Stimulated activated CD8-positive, alpha-beta memory T cell treated with anti-CD3 and anti-CD28 coated beads, Interleukin-15, amount 100 ng/mL, for 4 hours (primary cell): ENCODE measurements around the gene MAF.

Experiments used
- DNase-seq, 2 donors: peaks; one replicate each; pipeline ENCODE4 v3.0.0-alpha.2; 2020; ENCODE audit warnings: low read depth in 2 of 2

The MAF gene

DNA sequence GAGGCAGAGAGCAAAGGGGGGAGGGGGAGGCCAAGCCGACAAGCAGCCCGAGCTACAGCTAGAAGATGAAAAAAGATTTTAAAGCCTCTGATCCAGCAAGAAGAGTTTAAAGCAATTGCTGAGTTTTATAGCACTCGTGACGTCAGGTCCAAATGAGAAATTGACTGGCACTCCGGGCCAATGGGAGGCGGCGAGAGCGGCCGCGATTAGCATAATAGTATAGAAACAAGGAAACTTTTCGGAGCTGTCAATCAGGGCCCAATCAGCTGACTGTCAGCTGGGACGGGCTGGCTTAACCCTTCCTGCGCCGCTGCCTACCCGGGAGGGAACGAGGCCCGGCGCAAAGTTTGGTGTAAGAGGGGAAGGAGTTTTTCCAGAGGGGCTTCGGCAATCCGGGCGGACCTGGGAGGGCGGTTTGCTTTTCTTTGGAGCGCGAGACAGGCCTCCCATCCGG lies at the start of gene MAF:
Gene MAF (minus strand): TSS at position 100 of the 454 bp plus-strand sequence. CDS start 835 bp downstream, outside the sequence.
- DNase-seq: peak; percentile 62 to 76

DNA sequence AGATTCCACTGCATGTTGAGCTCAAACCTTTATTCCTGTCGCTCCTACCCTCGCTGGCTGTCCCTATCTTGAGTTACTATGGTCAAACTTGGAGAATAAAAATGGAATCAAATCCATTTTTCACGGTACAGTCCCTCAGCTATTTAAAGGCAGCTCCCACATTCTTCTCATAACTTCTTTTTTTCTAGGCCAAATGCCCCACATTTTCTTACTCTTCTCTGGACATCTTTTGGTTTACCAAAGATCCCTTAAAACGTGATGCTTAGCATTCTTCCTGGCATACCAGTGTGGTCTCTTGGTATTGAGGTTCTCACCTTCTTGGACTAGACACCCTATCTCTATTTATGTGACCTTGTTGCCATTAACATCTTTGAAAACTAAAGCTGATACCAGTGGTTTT lies 48.3 kb upstream of the MAF start:
- no peak for DNase-seq

DNA sequence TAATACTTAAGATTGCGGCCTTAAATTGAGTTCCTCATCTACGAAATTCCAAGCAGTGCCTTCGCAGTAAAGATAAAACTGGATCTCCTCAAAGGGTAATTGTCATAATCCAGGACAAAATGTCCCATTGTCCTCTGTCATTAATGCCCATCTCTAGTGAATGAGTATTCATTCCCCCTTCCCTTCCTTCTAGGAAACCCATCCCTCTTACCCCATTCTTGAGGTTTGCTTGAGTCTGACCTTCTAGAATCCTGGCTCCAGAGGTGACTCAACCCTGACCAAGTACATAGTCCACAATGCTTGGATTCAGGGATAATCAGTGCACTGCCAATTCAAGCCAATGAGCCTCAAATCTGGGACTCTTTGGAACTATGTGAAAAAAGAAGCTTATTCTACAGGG lies 47.0 kb upstream of the MAF start:
- no peak for DNase-seq

DNA sequence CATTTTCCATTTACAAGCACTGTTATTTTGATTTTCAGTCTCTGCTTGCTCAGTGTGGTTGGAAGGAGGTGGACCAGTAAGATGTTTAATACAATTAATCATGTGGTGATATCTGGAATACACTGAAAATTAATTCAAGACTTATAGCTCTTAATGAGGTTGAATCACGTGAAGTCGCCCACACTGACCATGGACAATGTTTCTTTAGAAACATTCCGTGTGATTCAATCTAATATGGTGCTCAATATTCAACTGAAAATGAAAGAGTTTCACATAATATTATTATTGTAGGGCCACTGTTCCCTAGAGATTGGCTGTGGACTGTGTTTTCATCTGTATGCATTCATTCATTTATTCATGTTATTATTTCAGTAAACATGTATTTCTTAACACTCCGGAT lies 45.2 kb upstream of the MAF start:
- DNase-seq: no peak

DNA sequence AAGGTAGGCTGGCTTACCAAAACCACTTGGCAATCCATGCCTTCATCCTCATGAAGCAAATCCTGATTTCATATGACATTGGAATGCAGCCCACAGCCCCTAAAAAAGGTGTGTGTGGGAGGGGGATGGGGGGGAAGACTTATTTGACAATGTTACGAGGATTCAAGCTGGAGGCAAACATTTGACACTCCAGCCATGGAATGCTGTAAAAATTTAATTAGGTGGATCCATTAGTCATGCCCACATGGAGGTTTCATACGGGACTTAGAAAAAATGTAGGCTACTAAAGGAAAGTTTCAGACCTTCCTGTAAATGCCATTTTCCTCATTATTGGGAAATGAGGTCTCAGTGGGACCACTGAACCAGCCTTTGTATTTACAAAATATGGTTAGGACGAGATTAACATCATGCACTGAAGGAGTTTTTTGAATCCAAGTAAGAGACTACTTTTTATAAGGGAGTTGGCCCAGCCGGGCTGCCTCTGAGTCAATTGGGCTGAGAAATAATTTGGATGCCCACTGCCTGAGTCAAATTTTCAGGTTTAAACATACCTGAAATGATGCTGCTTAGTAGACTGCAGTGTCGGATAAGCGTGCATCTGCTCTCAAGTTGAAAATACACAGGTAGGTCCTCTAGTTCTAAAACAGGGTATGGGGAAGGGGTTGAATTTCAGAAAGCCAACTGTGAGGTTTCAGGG lies 44.6 kb upstream of the MAF start:
- DNase-seq: no peak

DNA sequence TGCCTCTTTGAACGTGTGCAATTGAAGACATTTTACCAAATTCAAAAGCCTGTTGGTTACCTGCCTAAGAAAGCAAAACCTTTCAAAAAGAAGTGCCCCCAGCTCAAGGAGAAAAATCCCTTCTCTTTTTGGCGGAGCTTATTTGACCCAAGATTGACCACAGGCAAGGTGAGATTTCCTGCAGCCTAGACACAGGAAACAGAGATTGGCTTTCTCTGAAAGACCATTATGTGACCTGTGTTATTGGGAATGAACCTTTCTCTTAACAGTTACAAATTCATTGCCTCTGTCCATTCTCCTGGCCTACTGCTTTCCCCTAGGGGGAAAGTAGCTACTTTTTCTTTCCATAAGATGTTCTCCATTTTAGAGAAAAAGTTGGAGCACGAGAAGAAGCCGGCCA lies 42.1 kb upstream of the MAF start:
- no peak for DNase-seq

DNA sequence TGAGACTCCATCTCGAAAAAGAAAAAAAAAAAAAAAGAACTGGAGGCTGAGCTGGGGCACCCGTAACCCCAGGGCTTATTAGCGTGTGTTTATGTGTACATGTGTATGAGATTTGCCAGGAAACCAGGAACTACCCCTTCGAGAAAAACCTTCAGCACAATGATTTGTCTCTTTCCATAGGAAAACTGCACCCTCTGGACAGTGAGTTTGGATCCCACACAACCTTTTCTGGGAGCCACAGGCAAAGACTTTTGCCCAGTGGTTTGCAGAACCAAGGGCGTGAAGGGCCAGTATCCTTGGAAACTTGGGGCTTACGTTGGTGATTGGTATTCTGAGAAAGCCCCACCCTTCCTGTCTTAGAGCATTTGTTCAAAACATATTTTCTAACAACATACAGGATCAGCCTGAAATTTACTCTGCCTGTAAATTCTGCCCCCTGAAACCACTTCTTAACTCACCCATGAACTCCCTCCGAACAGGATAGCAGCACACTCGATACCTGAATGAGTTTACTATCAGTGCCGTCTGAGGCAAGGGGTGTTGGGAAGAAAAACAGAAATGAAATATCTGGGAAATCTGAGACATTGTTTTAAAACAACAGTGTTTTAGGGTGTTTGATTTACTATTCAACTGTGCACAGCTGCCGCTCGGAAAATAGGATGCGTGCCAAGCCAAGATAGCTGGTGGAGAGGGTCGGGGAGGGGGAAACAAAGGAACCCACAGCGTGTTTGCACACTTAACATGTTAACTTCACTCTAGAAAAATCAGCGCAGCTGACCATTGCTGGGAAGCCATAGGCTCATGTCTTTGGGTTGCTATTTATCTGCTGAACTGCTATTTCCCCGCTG lies 40.2 kb upstream of the MAF start:
- DNase-seq: no peak

DNA sequence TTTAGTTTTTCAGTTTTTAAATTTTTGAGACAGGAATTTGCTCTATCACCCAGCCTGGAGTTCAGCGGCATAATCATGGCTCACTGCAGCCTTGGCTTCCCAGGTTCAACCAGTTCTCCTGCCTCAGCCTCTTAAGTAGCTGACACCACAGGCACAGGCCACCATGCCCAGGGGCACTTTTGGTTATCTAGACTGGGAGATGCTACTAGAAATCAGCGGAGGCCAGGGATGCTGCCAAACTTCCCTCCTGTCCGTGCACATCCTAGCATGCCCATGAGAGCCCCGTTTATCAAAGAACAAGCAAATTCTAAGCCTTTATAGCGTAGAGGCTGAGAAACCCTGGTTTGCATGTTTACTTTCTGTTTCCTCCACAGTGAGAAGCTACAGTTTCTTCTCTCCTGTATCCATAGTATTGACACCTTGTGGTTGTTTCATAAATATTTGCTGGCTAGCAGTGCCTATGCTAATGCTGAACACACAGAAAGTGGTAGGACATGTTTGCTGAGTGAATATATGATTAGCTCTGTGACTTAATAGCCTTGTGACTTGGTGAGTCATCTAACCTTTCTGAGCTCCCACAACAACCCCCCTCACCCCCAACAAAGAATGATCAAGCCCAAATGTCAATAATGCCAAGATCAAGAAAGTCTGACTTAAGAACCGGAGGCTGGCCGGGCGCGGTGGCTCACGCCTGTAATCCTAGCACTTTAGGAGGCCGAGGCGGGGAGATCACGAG lies 39.2 kb upstream of the MAF start:
- no peak for DNase-seq

DNA sequence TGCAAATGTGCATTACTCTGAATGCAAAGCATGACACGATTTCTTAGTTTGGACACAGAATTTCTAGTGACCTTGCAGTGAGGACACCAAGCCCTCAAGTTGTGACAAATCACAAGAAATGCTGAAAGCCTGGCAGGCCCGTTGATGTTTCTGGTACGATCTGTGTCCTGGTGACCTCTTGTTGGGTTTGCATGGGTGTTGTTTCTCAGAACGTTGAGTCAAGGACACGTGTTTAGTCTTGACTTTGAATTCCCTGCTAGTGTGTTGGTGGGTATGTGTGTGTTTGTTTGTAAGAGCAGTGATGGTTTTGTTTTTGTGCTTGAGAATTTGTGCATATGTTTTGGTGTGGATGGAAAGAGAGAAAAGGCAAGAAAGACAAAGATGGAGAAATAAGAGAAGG lies 37.8 kb upstream of the MAF start:
- no peak for DNase-seq

DNA sequence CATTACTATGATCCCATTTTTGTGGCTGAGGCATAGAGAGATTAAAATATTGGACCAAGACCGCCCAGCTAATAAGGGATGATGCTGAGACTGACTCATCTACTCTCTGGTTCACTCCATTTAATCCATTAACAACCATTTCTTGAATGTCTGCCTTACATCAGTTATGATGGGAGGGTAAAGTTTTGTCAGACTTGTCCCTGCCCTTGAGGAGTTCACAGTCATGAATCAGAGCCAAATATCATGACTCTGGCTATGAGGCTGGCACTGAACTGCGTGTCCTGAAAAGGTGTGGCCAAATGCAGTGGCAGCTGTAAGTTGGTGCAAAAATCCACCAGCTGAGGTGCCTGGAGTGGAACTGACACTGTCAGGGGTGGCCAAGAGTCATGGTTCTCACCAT lies 35.0 kb upstream of the MAF start:
- DNase-seq: no peak

DNA sequence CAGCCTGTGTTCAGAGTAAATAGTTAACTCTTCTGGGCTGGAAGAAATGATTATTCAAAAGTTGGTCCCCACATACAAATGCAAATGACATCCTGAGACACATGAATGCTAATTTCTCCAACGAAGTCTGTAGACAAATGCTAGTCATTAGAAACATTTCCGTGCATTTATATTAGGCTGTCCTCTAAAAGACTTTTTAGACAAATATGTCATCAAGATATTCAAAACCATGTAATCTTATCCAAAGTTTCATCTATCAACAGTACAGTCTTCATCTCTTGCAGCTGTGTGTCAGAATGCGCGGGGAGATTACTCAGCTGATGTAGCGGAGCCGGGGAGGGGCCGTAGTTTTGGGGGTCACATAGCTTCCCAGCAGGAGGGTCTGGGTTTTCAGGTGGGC lies 33.8 kb upstream of the MAF start:
- no peak for DNase-seq

DNA sequence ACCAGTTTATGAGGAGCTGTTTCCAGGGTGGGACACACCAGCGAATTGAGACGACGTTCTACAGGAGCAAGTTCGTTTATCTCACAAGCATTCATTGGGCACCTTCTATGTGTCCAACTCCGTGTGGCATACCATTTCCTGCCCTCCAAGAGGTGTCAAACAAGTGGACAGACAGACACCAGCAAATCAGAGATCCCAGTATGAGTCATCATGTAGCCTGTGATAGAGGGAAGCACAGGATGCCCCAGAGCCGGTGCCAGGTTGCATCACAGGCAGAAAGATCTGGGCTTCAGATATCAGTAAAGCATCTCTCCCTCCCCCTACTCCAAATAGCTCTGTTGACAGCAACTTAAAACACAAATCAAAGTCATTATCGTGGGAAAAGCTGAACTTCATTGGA lies 31.8 kb upstream of the MAF start:
- no peak for DNase-seq

DNA sequence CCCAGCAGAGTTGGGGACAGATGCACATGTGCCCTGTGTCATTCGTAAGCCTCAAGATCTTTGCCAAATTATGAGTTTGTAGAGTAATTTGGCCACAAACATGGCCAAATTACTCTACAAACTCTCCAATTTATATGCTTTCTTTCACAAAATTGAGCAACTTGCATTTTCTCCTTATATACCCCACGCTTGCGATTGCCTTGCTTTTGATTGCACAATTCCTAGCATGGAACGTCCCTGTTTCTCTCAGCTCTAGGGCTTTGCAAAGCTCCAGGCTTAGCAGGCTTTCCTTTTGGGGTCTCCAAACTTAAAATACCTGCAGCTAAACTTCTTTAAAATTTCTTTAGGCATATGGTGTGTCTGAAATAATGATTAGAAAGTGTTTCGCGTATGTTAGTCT lies 28.5 kb upstream of the MAF start:
- DNase-seq: no peak

DNA sequence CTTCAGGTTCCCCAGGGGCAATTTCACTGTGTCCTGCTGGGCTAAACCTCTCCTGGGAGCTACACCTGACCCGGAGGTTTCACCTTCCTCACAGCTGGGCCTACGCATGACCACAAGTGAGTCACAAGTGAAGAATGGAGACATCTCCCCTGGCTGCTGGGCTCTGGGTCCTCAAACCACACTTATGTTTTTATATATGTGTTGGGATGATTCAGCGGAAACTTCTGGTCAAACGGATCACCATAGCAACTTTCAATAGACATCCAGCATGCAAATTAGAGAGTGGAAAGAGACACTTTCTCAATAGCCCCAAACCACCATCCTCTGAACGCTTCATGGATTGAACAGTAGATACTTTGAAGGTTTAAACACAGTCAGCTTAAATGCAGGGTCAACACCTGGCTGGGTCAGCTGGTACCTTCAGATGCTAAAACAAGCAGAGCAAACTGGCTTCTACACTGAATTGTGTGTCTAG lies 28.0 kb upstream of the MAF start:
- DNase-seq: peak; percentile 5 to 38

DNA sequence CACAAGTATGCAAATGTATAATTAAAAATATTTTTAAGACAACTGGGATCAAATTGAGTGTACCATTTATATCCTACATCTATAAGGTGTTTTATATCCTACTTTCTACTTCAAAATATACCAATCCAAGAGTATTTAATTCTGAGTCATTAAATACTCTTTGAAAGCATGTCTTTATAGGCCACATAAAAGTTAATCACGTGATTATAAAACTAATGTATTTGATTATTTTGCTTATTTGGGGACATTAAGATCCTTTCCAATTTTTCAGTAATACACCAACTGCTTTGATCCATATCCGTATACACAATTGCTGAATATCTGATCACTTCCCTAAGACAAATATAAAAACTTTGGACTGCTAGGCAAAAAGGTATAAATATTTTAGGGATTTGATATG lies 26.6 kb upstream of the MAF start:
- DNase-seq: no peak

DNA sequence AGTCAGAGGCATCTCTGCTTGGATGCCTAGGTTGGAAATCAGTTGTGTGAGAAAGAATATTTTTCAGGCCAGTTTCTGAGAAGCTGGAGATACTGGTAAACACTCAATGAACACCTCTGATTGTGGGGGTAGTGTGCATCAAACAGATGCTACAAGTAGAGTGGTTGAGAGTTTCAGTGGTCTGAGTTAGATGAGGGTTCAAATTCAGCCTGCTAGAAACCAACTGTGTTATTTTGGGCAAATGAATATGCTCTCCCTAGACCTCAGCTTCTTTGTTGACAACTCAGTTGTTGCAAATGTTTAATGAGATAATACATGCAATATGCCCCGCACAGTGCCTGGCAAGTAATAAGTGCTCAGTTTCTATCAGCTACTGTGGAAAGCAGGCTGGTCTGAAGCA lies 25.2 kb upstream of the MAF start:
- no peak for DNase-seq

DNA sequence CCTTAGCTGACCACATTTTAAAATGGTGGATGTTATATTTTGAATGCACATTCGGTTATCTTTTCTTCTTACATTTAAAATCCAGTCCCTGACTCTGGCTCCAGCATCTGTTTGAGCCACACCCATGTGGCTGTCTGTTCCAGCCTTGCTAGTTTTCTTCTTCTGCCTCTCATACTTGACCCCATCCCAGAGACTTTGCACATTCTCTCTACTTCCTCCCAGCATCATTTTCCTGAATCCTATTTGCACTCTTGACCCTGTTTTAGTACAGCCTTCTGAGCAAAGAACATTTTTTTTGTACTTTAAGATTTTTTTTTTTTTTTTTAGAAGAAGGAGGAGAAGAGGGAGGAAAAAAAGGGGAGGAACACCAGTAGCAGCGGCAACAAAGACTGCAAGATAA lies 23.3 kb upstream of the MAF start:
- no peak for DNase-seq

DNA sequence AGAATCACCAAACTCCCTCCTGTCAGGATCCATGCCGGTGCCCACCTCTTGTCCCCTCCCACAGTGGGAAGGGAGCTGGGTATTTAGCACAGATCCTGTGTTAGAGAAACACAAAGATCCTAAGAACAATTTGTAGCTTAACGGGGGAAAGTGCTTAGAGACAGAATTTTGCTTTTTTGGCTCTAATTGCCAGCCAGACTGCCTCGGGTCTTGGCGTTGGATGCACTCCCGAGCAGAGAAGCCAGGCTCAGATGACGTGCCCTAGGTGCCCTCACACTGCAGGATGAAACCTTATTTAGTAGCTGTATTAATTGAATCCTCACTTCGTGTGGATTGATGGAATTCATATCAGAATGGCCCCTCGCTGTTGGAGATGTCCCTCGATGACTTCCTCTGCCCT lies 22.5 kb upstream of the MAF start:
- DNase-seq: no peak

DNA sequence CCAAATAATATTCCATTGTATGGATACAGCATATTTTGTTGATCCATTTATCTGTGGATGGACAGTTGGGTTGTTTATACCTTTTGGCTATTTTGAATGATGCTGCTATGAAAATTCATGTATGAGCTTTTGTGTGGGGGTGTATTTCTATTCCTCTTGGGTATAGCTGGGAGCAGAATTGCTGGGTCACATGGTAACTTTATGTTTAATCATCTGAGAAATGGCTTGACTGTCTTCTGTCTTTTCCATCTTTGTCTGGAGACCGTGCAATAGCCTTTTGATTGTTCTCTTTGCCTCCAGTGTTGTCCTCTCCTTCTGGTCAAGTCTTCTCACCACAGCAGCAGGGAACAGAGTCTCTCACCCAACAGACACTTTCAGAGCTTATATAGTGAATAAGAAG lies 20.5 kb upstream of the MAF start:
- DNase-seq: no peak

DNA sequence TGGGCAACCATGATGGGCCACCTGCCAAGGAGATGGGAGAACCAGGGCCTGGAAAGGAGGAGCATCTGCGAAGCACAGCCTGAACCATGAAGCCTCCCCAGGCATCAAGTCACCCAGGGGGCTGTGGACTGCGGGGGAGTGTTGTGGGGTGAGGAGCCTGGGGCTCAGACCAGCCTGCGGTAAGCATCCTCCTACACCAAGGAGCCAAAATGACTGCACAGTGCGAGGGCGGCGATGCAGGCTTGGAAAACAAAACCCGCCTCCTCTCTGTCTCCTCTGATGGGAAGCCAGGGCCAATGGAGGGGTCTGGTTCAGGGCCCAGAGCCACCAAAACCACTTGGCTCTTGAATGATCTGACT lies 18.1 kb upstream of the MAF start:
- no peak for DNase-seq

DNA sequence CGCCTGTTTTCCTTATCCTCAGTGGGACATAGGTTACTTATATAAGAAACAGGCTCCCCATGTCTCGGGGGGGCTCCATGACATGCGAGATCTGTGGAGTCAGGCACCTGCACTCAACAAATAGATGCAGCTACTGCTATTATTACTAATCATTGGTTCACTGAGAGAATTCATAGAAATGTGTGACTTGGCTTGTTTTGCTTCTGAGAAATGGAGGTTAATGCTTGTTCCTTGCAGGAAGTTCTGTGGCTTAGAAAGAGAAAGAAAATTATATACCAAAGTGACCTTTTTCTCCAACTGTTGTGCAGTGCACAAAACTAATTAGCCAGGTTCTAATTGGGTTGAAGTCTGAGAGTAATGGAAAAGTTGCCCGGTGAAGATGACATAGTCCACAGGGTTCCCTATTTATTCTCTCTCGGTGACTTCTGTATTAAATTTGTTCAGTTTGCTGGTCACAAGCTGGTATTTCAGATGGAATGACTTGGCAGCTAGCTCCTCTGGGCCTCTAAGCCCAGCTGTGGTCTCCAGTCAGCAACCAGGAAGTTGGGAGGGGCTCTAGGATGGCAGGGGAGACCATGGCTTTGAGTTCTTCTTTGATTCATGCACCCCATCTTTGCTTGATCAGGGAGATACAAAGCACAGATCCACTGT lies 17.6 kb upstream of the MAF start:
- DNase-seq: no peak

DNA sequence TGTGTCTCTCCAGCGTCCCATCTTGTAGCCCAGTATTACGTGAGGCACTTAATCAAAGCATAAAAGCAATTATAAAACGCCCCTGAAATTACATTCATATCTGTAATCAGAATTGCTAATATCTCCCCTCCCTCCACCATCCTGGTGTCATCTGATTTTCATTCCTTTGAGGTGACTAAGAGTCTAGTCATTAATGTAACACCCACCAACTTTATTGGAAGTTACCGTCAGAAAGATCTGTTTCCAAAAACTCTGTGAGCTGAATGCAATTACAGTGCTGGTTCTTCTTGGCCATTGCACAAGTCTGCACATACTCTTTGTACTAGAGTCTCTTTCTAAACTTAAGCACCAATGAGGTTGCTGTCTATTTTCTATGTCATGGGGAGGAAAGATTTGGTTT lies 12.5 kb upstream of the MAF start:
- DNase-seq: no peak
